HG03135 (cell line): ENCODE results near the gene SYT7.

Experiments
- ATAC-seq: cut with Tn5 transposase; IDR thresholded peaks from one replicate; pipeline ENCODE4 v1.9.1; 2021; ENCODE audit warnings: mild to moderate bottlenecking, moderate library complexity; ENCODE audit not compliant: unreplicated experiment

Gene SYT7

GRCh38 chr11:61609000-61609979 is 28.4 kb upstream of the SYT7 start:
- no peak for ATAC-seq

GRCh38 chr11:61607920-61608599 is 27.2 kb upstream of the SYT7 start:
- ATAC-seq: no peak

- ATAC-seq: no peak
These were observed 26.6 kb upstream of the SYT7 start for GRCh38 chr11:61607426-61607825.

GRCh38 chr11:61603667-61604066 is 22.8 kb upstream of the SYT7 start:
- ATAC-seq: no peak

- no peak for ATAC-seq
These were observed 22.1 kb upstream of the SYT7 start for GRCh38 chr11:61602775-61603569.

- ATAC-seq: no peak
These were observed 20.6 kb upstream of the SYT7 start for GRCh38 chr11:61601512-61601911.

GRCh38 chr11:61599968-61600710 is 19.3 kb upstream of the SYT7 start:
- no peak for ATAC-seq

GRCh38 chr11:61598886-61599868 is 18.3 kb upstream of the SYT7 start:
- no peak for ATAC-seq

- no peak for ATAC-seq
These were observed 17.5 kb upstream of the SYT7 start for GRCh38 chr11:61598374-61598773.

- no peak for ATAC-seq
These were observed 16.1 kb upstream of the SYT7 start for GRCh38 chr11:61596990-61597389.

- no peak for ATAC-seq
These were observed 15.7 kb upstream of the SYT7 start for GRCh38 chr11:61596542-61596941.

GRCh38 chr11:61594907-61595257 is 14.0 kb upstream of the SYT7 start:
- ATAC-seq: no peak

- no peak for ATAC-seq
These were observed 12.3 kb upstream of the SYT7 start for GRCh38 chr11:61593151-61593550.

- no peak for ATAC-seq
These were observed 11.3 kb upstream of the SYT7 start for GRCh38 chr11:61592176-61592575.

- no peak for ATAC-seq
These were observed 9.1 kb upstream of the SYT7 start for GRCh38 chr11:61589961-61590360.

GRCh38 chr11:61588728-61589191 is 7.9 kb upstream of the SYT7 start:
- ATAC-seq: no peak

GRCh38 chr11:61587951-61588727 is 7.3 kb upstream of the SYT7 start:
- ATAC-seq: no peak

- no peak for ATAC-seq
These were observed 6.7 kb upstream of the SYT7 start for GRCh38 chr11:61587541-61587941.
